Activated gamma-delta T cell treated with anti-CD3 and anti-CD28 coated beads, Interleukin-2, amount 50 U/mL, for 16 hours (primary cell): Measurements from ENCODE around the gene NEK8.
"Not testable (repeated sequence)": the region's sequence is repeated elsewhere in the genome, so short reads cannot be mapped to it uniquely, and the experiment has no call there.

Source experiments
- DNase-seq: peaks from one replicate; pipeline ENCODE4 v3.0.0-alpha.2; 2020; ENCODE audit warnings: low read depth

Gene NEK8

GRCh38 chr17:28763804-28764266 lies 35.2 kb downstream of the NEK8 start:
- peak; percentile 77 for DNase-seq

DNA sequence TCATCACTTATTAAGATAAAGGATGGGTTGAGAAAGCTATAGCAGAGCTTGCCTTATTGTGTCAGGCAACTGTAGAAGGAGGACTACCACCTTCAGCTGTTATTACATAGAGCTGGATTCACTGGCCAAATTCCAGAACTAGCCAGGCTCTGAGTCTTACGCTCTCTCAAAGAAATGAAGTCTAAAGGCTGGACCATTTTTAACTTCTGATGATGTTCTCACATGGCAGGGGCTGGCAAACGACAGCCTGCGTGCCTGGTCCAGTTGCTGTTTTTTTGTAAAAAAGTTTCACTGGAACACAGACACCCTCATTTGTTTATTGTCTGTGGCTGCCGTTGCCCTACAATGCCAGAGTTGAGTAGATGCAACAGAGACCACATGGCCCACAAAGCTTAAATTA lies 36.5 kb downstream of the NEK8 start:
- DNase-seq: no peak

GRCh38 chr17:28773736-28774135 lies 45.1 kb downstream of the NEK8 start:
- no peak for DNase-seq

DNA sequence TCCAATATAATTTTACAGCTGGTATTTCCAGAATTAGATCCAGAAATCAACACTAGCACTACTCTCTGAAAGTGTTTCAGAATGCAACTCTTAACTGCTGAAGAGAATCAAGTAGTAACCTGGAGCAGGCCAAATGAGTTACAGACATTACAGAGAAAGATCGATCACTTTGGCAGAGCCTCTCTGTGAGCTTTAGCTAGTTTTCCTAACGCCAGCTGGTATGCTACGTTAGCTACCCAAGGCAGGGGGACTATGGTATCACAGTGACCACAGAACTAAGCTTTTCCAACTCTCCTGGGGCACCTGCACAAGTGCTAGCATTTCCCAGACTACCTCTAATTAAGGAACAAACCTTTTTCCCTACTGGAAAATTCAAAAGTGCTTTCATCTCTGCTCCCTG lies 45.6 kb downstream of the NEK8 start:
- DNase-seq: no peak

GRCh38 chr17:28777178-28777577 lies 48.6 kb downstream of the NEK8 start:
- DNase-seq: no peak

DNA sequence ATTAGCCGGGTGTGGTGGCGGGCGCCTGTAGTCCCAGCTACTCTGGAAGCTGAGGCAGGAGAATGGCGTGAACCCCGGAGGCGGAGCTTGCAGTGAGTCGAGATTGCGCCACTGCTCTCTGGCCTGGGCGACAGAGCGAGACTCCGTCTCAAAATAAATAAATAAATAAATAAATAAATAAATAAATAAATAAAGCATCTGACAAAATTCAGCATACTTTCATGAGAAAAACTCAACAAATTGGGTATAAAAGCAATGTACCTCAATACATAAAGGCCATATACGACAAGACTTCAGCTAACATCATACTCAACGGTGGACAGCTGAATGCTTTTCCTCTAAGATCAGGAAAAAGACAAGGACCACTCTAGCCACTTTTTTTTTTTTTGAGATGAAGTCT lies 51.0 kb downstream of the NEK8 start:
- not testable (repeated sequence) for DNase-seq

DNA sequence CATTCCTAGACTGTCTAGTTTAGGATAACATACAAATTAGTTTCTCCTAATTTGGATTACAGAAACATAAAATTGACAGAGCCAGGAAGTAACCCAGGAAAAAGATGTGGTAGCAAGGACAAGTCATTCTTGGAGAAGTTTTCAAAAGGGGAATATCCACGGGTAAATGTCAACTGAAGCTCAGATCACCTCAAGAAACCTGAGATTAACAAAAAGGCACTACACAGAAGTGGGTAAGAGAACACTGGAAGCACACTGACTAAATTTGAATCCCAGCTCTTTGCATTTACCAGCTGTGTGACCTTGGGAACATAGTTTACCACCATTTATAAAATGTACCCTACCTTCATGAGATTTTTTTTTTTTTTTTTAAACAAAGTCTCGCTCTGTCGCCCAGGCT lies 54.6 kb downstream of the NEK8 start:
- no peak for DNase-seq

DNA sequence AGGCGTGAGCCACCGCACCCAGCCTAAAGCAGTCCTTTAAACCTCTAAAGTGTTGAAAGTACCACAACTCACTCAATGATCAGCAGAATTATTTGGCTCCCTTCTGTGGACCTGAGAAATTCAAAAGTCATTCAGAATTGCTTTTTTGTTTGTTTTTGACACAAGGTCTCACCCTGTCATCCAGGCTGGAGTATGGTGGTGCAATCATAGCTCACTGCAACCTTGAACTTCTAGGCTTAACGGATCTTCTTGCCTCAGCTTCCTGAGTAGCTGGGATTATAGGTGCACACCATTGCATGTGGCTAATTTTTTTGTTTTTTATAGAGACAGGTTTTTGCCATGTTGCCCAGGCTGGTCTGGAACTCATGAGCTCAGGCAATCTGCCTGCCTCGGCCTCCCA lies 59.5 kb downstream of the NEK8 start:
- no peak for DNase-seq
